ENCODE measurements around the gene MRPL54.

MRPL54 gene

GRCh38 chr19:3785938-3786824, 23.7 kb downstream of the MRPL54 start, which contains the start of gene MATK:
Gene MATK, minus strand, starts transcription at chr19:3786381. Its CDS starts 1,246 bp downstream, at chr19:3785135.
- DNase-seq = no peak

GRCh38 chr19:3788996-3789778, 26.7 kb downstream of the MRPL54 start:
- DNase-seq = no peak

- no peak for DNase-seq
Measured at GRCh38 chr19:3790209-3790734, 27.8 kb downstream of the MRPL54 start.

GRCh38 chr19:3790941-3791340, 28.5 kb downstream of the MRPL54 start:
- no peak for DNase-seq

GRCh38 chr19:3792114-3792513, 29.6 kb downstream of the MRPL54 start:
- DNase-seq = no peak

GRCh38 chr19:3793799-3794198, 31.3 kb downstream of the MRPL54 start:
- no peak for DNase-seq

- no peak for DNase-seq
Measured at GRCh38 chr19:3796358-3796757, 33.9 kb downstream of the MRPL54 start.

GRCh38 chr19:3798137-3798536, 35.7 kb downstream of the MRPL54 start:
- DNase-seq = no peak

- DNase-seq = no peak
Measured at GRCh38 chr19:3800996-3801395, 38.5 kb downstream of the MRPL54 start.

- DNase-seq = peak; percentile 4
Measured at GRCh38 chr19:3801412-3802096, 39.1 kb downstream of the MRPL54 start.

GRCh38 chr19:3803114-3803888, 40.8 kb downstream of the MRPL54 start:
- no peak for DNase-seq

- DNase-seq = no peak
Measured at GRCh38 chr19:3803986-3804385, 41.5 kb downstream of the MRPL54 start.

- no peak for DNase-seq
Measured at GRCh38 chr19:3804429-3804828, 41.9 kb downstream of the MRPL54 start.

- DNase-seq = no peak
Measured at GRCh38 chr19:3805859-3806258, 43.4 kb downstream of the MRPL54 start.

- DNase-seq = no peak
Measured at GRCh38 chr19:3807131-3807480, 44.6 kb downstream of the MRPL54 start.

- DNase-seq = no peak
Measured at GRCh38 chr19:3807574-3808354, 45.3 kb downstream of the MRPL54 start.

GRCh38 chr19:3808420-3809143, 46.1 kb downstream of the MRPL54 start:
- no peak for DNase-seq

GRCh38 chr19:3809881-3810707, 47.6 kb downstream of the MRPL54 start:
- DNase-seq = peak; percentile 57

GRCh38 chr19:3810708-3811355, 48.4 kb downstream of the MRPL54 start:
- no peak for DNase-seq
